K562 (cell line): ENCODE measurements around the gene ANKRD11. TPM values are rescaled to one million over a fixed set of nuclear protein-coding genes. Genes with fewer than 3 reads are reported as not detected.

Experiments
- ATAC-seq: fragments of 200-7000 bp; cut with Tn5 transposase; 3 replicates; pipeline ENCODE4 v1.9.1; 2020; ENCODE audit warnings: moderate library complexity
- BruUV-seq: library from RNA; stranded (reverse); fragments of 400-500 nt; replicated peaks from 2 replicates; lab custom pipeline; 2021; lab: Mats Ljungman, UMichigan
- CTCF ChIA-PET: fragments of 300-600 bp; formaldehyde crosslinking; extraction: SDS; loops from one replicate; lab custom pipeline; 2021; ENCODE audit warnings: low intra/inter-chr PET ratio; lab: Yijun Ruan, JAX
- POLR2A ChIA-PET: fragments of 300-600, 350-650 bp; sonication (Branson Sonifier 250); formaldehyde crosslinking; extraction: SDS; loops from one replicate; lab custom pipeline; 2021; ENCODE audit warnings: antibody characterized with exemption, inconsistent platforms; lab: Yijun Ruan, JAX
- DNase-seq, 4 experiments: peaks; one replicate each; pipeline versions ENCODE4 v3.0.0 to v3.0.0-alpha.2; 2011 to 2018; ENCODE audit warnings: low spot score in 3 of 4, mixed read lengths in 3 of 4; ENCODE audit errors: extremely low read depth in 1 of 4
- FAIRE-seq: peaks from 2 replicates; lab custom pipeline; 2011; peaks lifted over from hg19 to GRCh38; lab: Jason Lieb, UNC
- H2AFZ ChIP-seq: 2 replicates; pipeline ENCODE4 v1.6.0; 2011; ENCODE audit warnings: low read depth, low read length, control low read depth, inconsistent platforms
- H3K27ac ChIP-seq: fragments of 200-600 bp; 3 replicates; pipeline ENCODE4 v1.8.0; 2011; ENCODE audit warnings: low read depth, mild to moderate bottlenecking, control low read depth, inconsistent platforms, low read length, moderate library complexity, mixed read lengths; ENCODE audit errors: extremely low read depth
- H3K27me3 ChIP-seq, 2 experiments: fragments of 300-600 bp in 1 of 2; 2 replicates in 1 of 2; 3 replicates in 1 of 2; pipeline versions ENCODE4 v1.6.0 to v1.8.0; 2011; ENCODE audit warnings: inconsistent platforms in 2 of 2, low read length in 2 of 2, mild to moderate bottlenecking in 1 of 2, mixed read lengths in 1 of 2, moderate library complexity in 1 of 2; ENCODE audit not compliant: control insufficient read depth in 2 of 2, insufficient read depth in 2 of 2
- H3K36me3 ChIP-seq: fragments of 300-600 bp; 3 replicates; pipeline ENCODE4 v1.8.0; 2011; ENCODE audit warnings: mild to moderate bottlenecking, low read length, inconsistent platforms; ENCODE audit not compliant: control insufficient read depth, insufficient read depth
- H3K4me1 ChIP-seq, 2 experiments: fragments of 200-600 bp in 1 of 2; replicated peaks in 1 of 2; 2 replicates in 1 of 2; 3 replicates in 1 of 2; pipeline versions ENCODE4 v1.5.1 to v1.8.0; 2011; ENCODE audit warnings: inconsistent platforms in 2 of 2, low read length in 2 of 2, mild to moderate bottlenecking in 1 of 2, mixed read lengths in 1 of 2, moderate library complexity in 1 of 2; ENCODE audit not compliant: control insufficient read depth in 2 of 2, insufficient read depth in 2 of 2
- H3K4me2 ChIP-seq: 2 replicates; pipeline ENCODE4 v1.6.1; 2011; ENCODE audit warnings: low read length, control low read depth, inconsistent platforms, mixed read lengths; ENCODE audit not compliant: insufficient read depth
- H3K4me3 ChIP-seq: fragments of 200-600 bp; sonication (generic), shearing (Covaris generic); 2 replicates; pipeline ENCODE4 v1.5.1; 2016; ENCODE audit warnings: control low read depth, inconsistent platforms
- H3K79me2 ChIP-seq: fragments of 200-600 bp; 3 replicates; pipeline ENCODE4 v1.8.0; 2011; ENCODE audit warnings: low read length, inconsistent platforms; ENCODE audit not compliant: control insufficient read depth, insufficient read depth
- H3K9ac ChIP-seq, 2 experiments: 2 replicates each; pipeline versions ENCODE4 v1.6.0 to v1.6.1; 2011; ENCODE audit warnings: low read depth in 2 of 2, low read length in 2 of 2, control low read depth in 1 of 2, inconsistent platforms in 1 of 2, mild to moderate bottlenecking in 1 of 2, mixed read lengths in 1 of 2; ENCODE audit not compliant: insufficient read depth in 1 of 2
- H3K9me1 ChIP-seq: one replicate; pipeline ENCODE4 v1.6.0; 2011; ENCODE audit warnings: inconsistent platforms, mild to moderate bottlenecking, low read length, moderate library complexity; ENCODE audit not compliant: control insufficient read depth, insufficient read depth
- H3K9me3 ChIP-seq: replicated peaks from 2 replicates; pipeline ENCODE4 v1.5.1; 2011; ENCODE audit warnings: low read depth, low read length, inconsistent platforms; ENCODE audit not compliant: control insufficient read depth, insufficient read depth
- H4K20me1 ChIP-seq: replicated peaks from 2 replicates; pipeline ENCODE4 v1.6.1; 2011; ENCODE audit warnings: low read length, inconsistent platforms, mixed read lengths; ENCODE audit not compliant: control insufficient read depth, insufficient read depth
- BMI1 ChIP-seq: fragments of 150-350 bp; IDR thresholded peaks from 2 replicates; pipeline ENCODE4 v1.6.1; 2014; ENCODE audit warnings: low read length
- CHD1 ChIP-seq: fragments of 200-600 bp; sonication (generic); IDR thresholded peaks from one replicate; pipeline ENCODE4 v1.6.1; 2012; ENCODE audit warnings: mild to moderate bottlenecking, moderate library complexity, low read length, inconsistent platforms
- E4F1 ChIP-seq: fragments of 250-450 bp; sonication (Bioruptor Pico); IDR thresholded peaks from 2 replicates; pipeline ENCODE4 v1.5.0; 2021; ENCODE audit warnings: mild to moderate bottlenecking, borderline replicate concordance
- ETV6 ChIP-seq, 3 experiments: fragments of 150-350 bp in 1 of 3; sonication (generic) in 1 of 3; formaldehyde crosslinking in 1 of 3; IDR thresholded peaks; 2 replicates each; pipeline versions ENCODE4 v1.6.1 to v1.8.0; 2014 to 2022; ENCODE audit warnings: borderline replicate concordance in 2 of 3, low read depth in 2 of 3, antibody characterized with exemption in 1 of 3, low read length in 1 of 3, mild to moderate bottlenecking in 1 of 3, missing genetic modification reagents in 1 of 3
- EWSR1 ChIP-seq: fragments of 450-650 bp; IDR thresholded peaks from 2 replicates; pipeline ENCODE4 v1.6.1; 2018; ENCODE audit warnings: borderline replicate concordance, mild to moderate bottlenecking, low read depth, moderate library complexity; ENCODE audit not compliant: partially characterized antibody
- KAT7 ChIP-seq: sonication (generic); formaldehyde crosslinking; IDR thresholded peaks from 2 replicates; pipeline ENCODE4 v1.8.0; 2022; ENCODE audit warnings: missing genetic modification reagents, mild to moderate bottlenecking, borderline replicate concordance
- LCOR ChIP-seq: sonication (generic); formaldehyde crosslinking; IDR thresholded peaks from 2 replicates; pipeline ENCODE4 v1.8.0; 2022; ENCODE audit warnings: mild to moderate bottlenecking, missing genetic modification reagents
- MYBL2 ChIP-seq, 2 experiments: fragments of 450-650 bp in 1 of 2; sonication (generic) in 1 of 2; formaldehyde crosslinking in 1 of 2; IDR thresholded peaks; 2 replicates each; pipeline versions ENCODE4 v1.6.1 to v1.8.1; 2017 to 2022; ENCODE audit warnings: borderline replicate concordance in 1 of 2, inconsistent platforms in 1 of 2, low read depth in 1 of 2, mild to moderate bottlenecking in 1 of 2, missing genetic modification reagents in 1 of 2, moderate library complexity in 1 of 2
- PHB ChIP-seq: fragments of 250-450 bp; sonication (Bioruptor Pico); IDR thresholded peaks from 2 replicates; pipeline ENCODE4 v1.5.0; 2021
- POLR2AphosphoS5 ChIP-seq: IDR thresholded peaks from 2 replicates; pipeline ENCODE4 v1.6.1; 2011; ENCODE audit warnings: mild to moderate bottlenecking, low read depth, low read length, moderate library complexity; ENCODE audit not compliant: control insufficient read depth, insufficient read depth
- RUNX1 ChIP-seq: sonication (generic); IDR thresholded peaks from 2 replicates; pipeline ENCODE4 v1.6.1; 2016; ENCODE audit warnings: antibody characterized with exemption, low read depth
- U2AF1 ChIP-seq: fragments of 200-400 bp; formaldehyde crosslinking; optimal IDR thresholded peaks from 2 replicates; pipeline ENCODE3; 2017; ENCODE audit warnings: mild to moderate bottlenecking, low read depth, low read length, moderate library complexity
- ZBTB7A ChIP-seq: IDR thresholded peaks from 2 replicates; pipeline ENCODE4 v1.6.1; 2011; ENCODE audit warnings: low read depth, mild to moderate bottlenecking, low read length, moderate library complexity, borderline replicate concordance; ENCODE audit not compliant: control insufficient read depth
- WGBS: fragments of 100-300 bp; shearing (Covaris generic); methylation state at CpG from one replicate; pipeline ENCODE4 v1.1.6; 2016; ENCODE audit warnings: low coverage, mixed read lengths; ENCODE audit not compliant: insufficient coverage; ENCODE audit errors: missing lambda C conversion rate; 5-methylcytosine and 5-hydroxymethylcytosine counted together
- in situ Hi-C: fragments of 300-500 bp; cut with MboI; formaldehyde crosslinking; loops from 4 replicates; pipeline ENCODE4 v1.15.0; 2018; ENCODE audit warnings: inconsistent platforms, mixed read lengths
- intact Hi-C: fragments of 100-400 bp; cut with micrococcal nuclease; formaldehyde crosslinking; loops from 2 replicates; pipeline ENCODE4 v1.14.2; 2022
- polyA plus RNA-seq, 8 experiments: library from polyadenylated mRNA; depleted of rRNA in 4 of 8; stranded (reverse) in 5 of 8; unstranded in 3 of 8; fragments of >200 nt; fragmentation: Nextera tagmentation in 2 of 8; fragmentation: Illumina TruSeq in 1 of 8; extraction: Ambion mirVana in 2 of 8; extraction: Trizol in 1 of 8; gene quantifications; 2 replicates each; pipeline versions ENCODE4 v1.2.1 to v1.2.3, GENCODE V29; 2011 to 2014; ENCODE audit warnings: inconsistent platforms in 1 of 8, missing spikeins in 1 of 8
- total RNA-seq, 7 experiments: library from RNA; depleted of rRNA in 6 of 7; stranded (reverse); fragments of >200 nt in 6 of 7; fragmentation: Illumina TruSeq in 2 of 7; extraction: Trizol in 2 of 7; gene quantifications; 2 replicates each; pipeline versions ENCODE4 v1.2.1 to v1.2.3, GENCODE V29; 2011 to 2021; ENCODE audit warnings: low replicate concordance in 1 of 7
- TF ChIP-seq, protein P1 (sequence below): sonication (generic); formaldehyde crosslinking; IDR thresholded peaks from 2 replicates; pipeline ENCODE4 v1.8.1; 2023; ENCODE audit warnings: mild to moderate bottlenecking, missing genetic modification reagents, moderate library complexity
- TF ChIP-seq, protein P2 (sequence below): fragments of 450-650 bp; formaldehyde crosslinking; IDR thresholded peaks from 2 replicates; pipeline ENCODE4 v1.4.0; 2020; ENCODE audit warnings: mild to moderate bottlenecking

ANKRD11 gene
- total and polyA plus RNA-seq, 9 of the 15 experiments (the other 6 are each of a cell fraction or from before 2014, with no cell fraction given): 4.7 to 126 (median 31.7) TPM

GRCh38 chr16:89491238-89491869, 993 bp upstream of the ANKRD11 start:
- WGBS: under 1% methylated on average over 21 of the region's 22 CpGs
- Histone ChIP-seq H3K27me3 (no peaks in the 10 kb centered on the region), H2AFZ (peak overlapping the region; percentile 84), H3K9me3 (no peaks in the 10 kb centered on the region), H3K4me2 (peak overlapping the region; percentile 85), H3K9me1 (no peaks in the 10 kb centered on the region), H3K79me2 (peaks cover 63% of the 10 kb centered on the region), H3K4me3 (peak overlapping the region; percentile 97), H3K36me3 (peaks cover 13% of the 10 kb centered on the region), H4K20me1 (peaks cover 17% of the 10 kb centered on the region), H3K9ac (peak overlapping the region; percentile 86 to 93), H3K4me1 (peaks cover 26 to 41% of the 10 kb centered on the region in 2 experiments), H3K27ac (peak overlapping the region; percentile 91)
- in situ Hi-C loops: no loop called here
- POLR2A ChIA-PET: interaction anchor here (0.5 to 1.6 kb wide), 6 partner anchors 11 to 518 kb away, joined by 3 to 6 read pairs (median 4); no protein-coding TSS in a partner anchor
- CTCF ChIA-PET: no interaction called here
- intact Hi-C loops: loop anchor here (2.0 kb wide), 1 partner anchor 251 kb away; no protein-coding TSS in a partner anchor
- TSS peak; percentile 82 for BruUV-seq
- FAIRE-seq: no peak
- no peak for DNase-seq
- ATAC-seq: no peak; the same call in 2 of the 3 replicates
- TF ChIP-seq KAT7 (CRISPR knock-in tag) (0 out of 2 replicates have a peak, but pooled peaks have one; percentile 39), EWSR1 (no peak), RUNX1 (no peak), MYBL2 (IDR thresholded peaks at IDR 0.05; ENCODE audit: low read depth) (no peak), MYBL2 (CRISPR knock-in tag; IDR thresholded peaks at IDR 0.05; ENCODE audit: borderline replicate concordance) (no peak), PHB (no peak), CHD1 (peak; percentile 56), ETV6 (IDR thresholded peaks at IDR 0.05; ENCODE audit: borderline replicate concordance in 1 of 2, low read depth in 2 of 2, low read length in 1 of 2) (no peak), ETV6 (CRISPR knock-in tag; IDR thresholded peaks at IDR 0.05; ENCODE audit: borderline replicate concordance) (no peak), U2AF1 (no peak), LCOR (CRISPR knock-in tag) (no peak), POLR2AphosphoS5 (peak; percentile 5; the same call in 1 of the 2 replicates), ZBTB7A (peak; percentile 45; the same call in 1 of the 2 replicates), E4F1 (CRISPR knock-in tag) (no peak), BMI1 (no peak)
- TF ChIP-seq, protein P1, sequence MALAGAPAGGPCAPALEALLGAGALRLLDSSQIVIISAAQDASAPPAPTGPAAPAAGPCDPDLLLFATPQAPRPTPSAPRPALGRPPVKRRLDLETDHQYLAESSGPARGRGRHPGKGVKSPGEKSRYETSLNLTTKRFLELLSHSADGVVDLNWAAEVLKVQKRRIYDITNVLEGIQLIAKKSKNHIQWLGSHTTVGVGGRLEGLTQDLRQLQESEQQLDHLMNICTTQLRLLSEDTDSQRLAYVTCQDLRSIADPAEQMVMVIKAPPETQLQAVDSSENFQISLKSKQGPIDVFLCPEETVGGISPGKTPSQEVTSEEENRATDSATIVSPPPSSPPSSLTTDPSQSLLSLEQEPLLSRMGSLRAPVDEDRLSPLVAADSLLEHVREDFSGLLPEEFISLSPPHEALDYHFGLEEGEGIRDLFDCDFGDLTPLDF (CRISPR knock-in tag): peak; percentile 50; the same call in 1 of the 2 replicates
- TF ChIP-seq, protein P2, sequence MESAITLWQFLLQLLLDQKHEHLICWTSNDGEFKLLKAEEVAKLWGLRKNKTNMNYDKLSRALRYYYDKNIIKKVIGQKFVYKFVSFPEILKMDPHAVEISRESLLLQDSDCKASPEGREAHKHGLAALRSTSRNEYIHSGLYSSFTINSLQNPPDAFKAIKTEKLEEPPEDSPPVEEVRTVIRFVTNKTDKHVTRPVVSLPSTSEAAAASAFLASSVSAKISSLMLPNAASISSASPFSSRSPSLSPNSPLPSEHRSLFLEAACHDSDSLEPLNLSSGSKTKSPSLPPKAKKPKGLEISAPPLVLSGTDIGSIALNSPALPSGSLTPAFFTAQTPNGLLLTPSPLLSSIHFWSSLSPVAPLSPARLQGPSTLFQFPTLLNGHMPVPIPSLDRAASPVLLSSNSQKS: no peak
